Gastroesophageal sphincter (tissue), 4 donors: ENCODE measurements around the gene UBA3. TPM values are rescaled to one million over a fixed set of nuclear protein-coding genes. Genes with fewer than 3 reads are reported as not detected.
A peak's percentile ranks its signal among the peaks of the same experiment; 100 is the strongest.

ENCODE experiments used
- ATAC-seq: fragments of 150-250 bp; one replicate; pipeline ENCODE4 v1.9.1; 2016; ENCODE audit warnings: mild to moderate bottlenecking, moderate library complexity
- H3K27ac ChIP-seq, 4 donors: fragments of 200-600 bp; sonication (generic) in 3 of 4; 1 replicate in 3 of 4; 2 replicates in 1 of 4; pipeline ENCODE4 v1.5.1; 2016 to 2019
- H3K27me3 ChIP-seq: fragments of 200-600 bp; sonication (generic); one replicate; pipeline ENCODE4 v1.5.1; 2019
- H3K36me3 ChIP-seq, 2 donors: fragments of 200-600 bp; sonication (generic); one replicate each; pipeline ENCODE4 v1.5.1; 2019; ENCODE audit warnings: control low read depth in 1 of 2
- H3K4me1 ChIP-seq, 3 donors: fragments of 200-600 bp; sonication (generic); 1 replicate in 2 of 3; 2 replicates in 1 of 3; pipeline ENCODE4 v1.5.1; 2016 to 2019; ENCODE audit warnings: control low read depth in 2 of 3
- H3K4me3 ChIP-seq, 2 donors: fragments of 200-600 bp; sonication (generic); one replicate each; pipeline ENCODE4 v1.5.1; 2019; ENCODE audit warnings: mild to moderate bottlenecking in 1 of 2, moderate library complexity in 1 of 2
- H3K9me3 ChIP-seq, 3 donors: fragments of 200-600 bp; sonication (generic); one replicate each; pipeline ENCODE4 v1.5.1; 2017 to 2019; ENCODE audit warnings: control low read depth in 2 of 3
- CTCF ChIP-seq, 4 experiments: fragments of 200-600 bp in 2 of 4; fragments of 450-650 bp in 2 of 4; sonication (generic) in 1 of 4; IDR thresholded peaks; one replicate each; pipeline ENCODE4 v1.5.1; 2017 to 2019; ENCODE audit warnings: antibody characterized with exemption in 4 of 4, mild to moderate bottlenecking in 2 of 4, moderate library complexity in 2 of 4
- EP300 ChIP-seq: sonication (generic); formaldehyde crosslinking; IDR thresholded peaks from one replicate; pipeline ENCODE4 v1.6.1; 2017; ENCODE audit warnings: antibody characterized with exemption, mild to moderate bottlenecking
- POLR2A ChIP-seq, 2 donors: fragments of 450-650 bp; IDR thresholded peaks; one replicate each; pipeline ENCODE4 v1.6.1; 2017; ENCODE audit warnings: antibody characterized with exemption in 2 of 2, mild to moderate bottlenecking in 2 of 2, moderate library complexity in 1 of 2
- POLR2AphosphoS5 ChIP-seq: sonication (generic); formaldehyde crosslinking; IDR thresholded peaks from one replicate; pipeline ENCODE4 v1.6.1; 2017; ENCODE audit warnings: antibody characterized with exemption
- WGBS, 2 donors: methylation state at CpG; one replicate each; pipeline ENCODE4 v1.1.5; 2018; ENCODE audit warnings: low coverage in 1 of 2; 5-methylcytosine and 5-hydroxymethylcytosine counted together
- total RNA-seq, 4 donors: library from RNA; depleted of rRNA; stranded (reverse); fragments of >200 nt; gene quantifications; one replicate each; pipeline ENCODE4 v1.1.0, GENCODE V29; 2016

The UBA3 gene
- total RNA-seq, 4 donors from 2014 or later, result 49.8 to 67.6 (median 54.7) TPM

- no peak overlapping the region for H3K4me3 ChIP-seq
- H3K9me3 ChIP-seq, result no peaks in the 10 kb centered on the region
- TF ChIP-seq POLR2A (IDR thresholded peaks at IDR 0.05) (no peak), POLR2AphosphoS5 (no peak)
- H3K27me3 ChIP-seq, result no peaks in the 10 kb centered on the region
- no peak for ATAC-seq
- H3K27ac ChIP-seq, result peak overlapping the region in 1 of 4 donors; percentile 54
- H3K4me1 ChIP-seq, result peaks cover 7 to 48% (median 8%) of the 10 kb centered on the region in 3 donors
- peaks cover 3 to 45% of the 10 kb centered on the region in 2 donors for H3K36me3 ChIP-seq
- WGBS, 2 donors, result 55 to 69% methylated on average over 5 to 8 of the region's 8 CpGs
These were observed 24.4 kb upstream of the UBA3 start for GRCh38 chr3:69104586-69104985.

- ATAC-seq, result no peak
- Histone ChIP-seq H3K36me3 (peaks cover 3 to 45% of the 10 kb centered on the region in 2 donors), H3K27ac (no peak overlapping the region), H3K27me3 (no peaks in the 10 kb centered on the region), H3K4me1 (peaks cover 7 to 63% (median 8%) of the 10 kb centered on the region in 3 donors), H3K4me3 (no peak overlapping the region), H3K9me3 (no peaks in the 10 kb centered on the region)
- 73 to 83% methylated on average over 3 of the region's 3 CpGs for WGBS, 2 donors
- TF ChIP-seq EP300 (no peak), POLR2A (IDR thresholded peaks at IDR 0.05) (no peak), CTCF (IDR thresholded peaks at IDR 0.05) (no peak), POLR2AphosphoS5 (no peak)
These were observed 23.0 kb upstream of the UBA3 start for GRCh38 chr3:69103123-69103522.

DNA sequence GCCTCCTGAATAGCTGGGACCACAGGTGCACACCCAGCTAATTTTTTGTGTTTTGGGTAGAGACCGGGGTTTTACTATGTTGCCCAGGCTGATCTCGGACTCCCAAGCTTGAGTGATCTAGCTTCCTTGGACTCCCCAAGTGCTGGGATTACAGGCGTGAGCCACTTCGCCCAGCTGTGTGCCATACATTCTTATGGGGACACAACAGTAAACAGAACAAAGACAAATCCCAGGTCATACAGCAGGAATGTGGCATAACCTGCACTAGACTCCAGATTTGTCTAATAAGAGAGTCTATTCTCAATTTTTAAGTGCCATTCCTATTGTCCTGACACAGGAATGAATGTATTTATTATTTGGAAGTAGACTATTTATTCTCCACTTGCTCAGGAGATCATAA lies 22.2 kb upstream of the UBA3 start:
- TF ChIP-seq EP300 (no peak), POLR2A (IDR thresholded peaks at IDR 0.05) (no peak)
- Histone ChIP-seq H3K4me1 (peaks cover 7 to 70% (median 8%) of the 10 kb centered on the region in 3 donors), H3K36me3 (peaks cover 3 to 45% of the 10 kb centered on the region in 2 donors), H3K9me3 (no peaks in the 10 kb centered on the region), H3K27ac (no peak overlapping the region), H3K27me3 (no peaks in the 10 kb centered on the region), H3K4me3 (no peak overlapping the region)
- ATAC-seq, result no peak
- 94 to 100% methylated on average over 1 to 3 of the region's 4 CpGs for WGBS, 2 donors

DNA sequence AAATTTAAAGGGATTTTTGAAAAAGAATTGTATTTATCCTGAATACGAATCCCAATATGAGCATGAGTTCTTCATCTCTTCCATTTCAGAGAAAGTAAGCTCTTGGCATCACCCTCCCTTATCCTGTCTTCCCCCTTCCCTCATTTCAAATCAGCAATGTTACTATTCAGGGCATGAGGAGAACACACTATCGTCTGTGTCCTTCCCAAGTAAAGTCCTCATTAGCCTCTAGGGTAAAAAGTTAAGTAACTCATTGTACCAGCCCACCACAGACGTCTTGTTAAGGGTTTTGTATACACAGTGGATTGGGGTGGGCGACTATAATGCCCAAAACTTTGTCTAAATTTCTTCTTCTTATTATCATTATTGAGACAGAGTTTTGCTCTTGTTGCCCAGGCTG lies 19.4 kb upstream of the UBA3 start:
- Histone ChIP-seq H3K4me3 (no peak overlapping the region), H3K9me3 (no peaks in the 10 kb centered on the region), H3K36me3 (peaks cover 3 to 39% of the 10 kb centered on the region in 2 donors), H3K27me3 (no peaks in the 10 kb centered on the region), H3K27ac (peak overlapping the region in 1 of 4 donors; percentile 0), H3K4me1 (peaks cover 3 to 77% (median 5%) of the 10 kb centered on the region in 3 donors)
- TF ChIP-seq CTCF (IDR thresholded peaks at IDR 0.05) (no peak), POLR2A (IDR thresholded peaks at IDR 0.05) (no peak), EP300 (no peak), POLR2AphosphoS5 (no peak)
- 63 to 68% methylated on average over 3 to 4 of the region's 4 CpGs for WGBS, 2 donors
- ATAC-seq, result no peak

GRCh38 chr3:69097407-69098086 lies 17.4 kb upstream of the UBA3 start:
- H3K36me3 ChIP-seq, result peaks cover 3 to 19% of the 10 kb centered on the region in 2 donors
- H3K9me3 ChIP-seq, result no peaks in the 10 kb centered on the region
- 87 to 98% methylated on average over 5 to 9 of the region's 9 CpGs for WGBS, 2 donors
- H3K27me3 ChIP-seq, result no peaks in the 10 kb centered on the region
- H3K4me1 ChIP-seq, result peaks cover 9 to 88% (median 20%) of the 10 kb centered on the region in 3 donors
- peak overlapping the region in 2 of 4 donors; percentile 16 to 95 for H3K27ac ChIP-seq
- TF ChIP-seq POLR2AphosphoS5 (no peak), EP300 (no peak), POLR2A (IDR thresholded peaks at IDR 0.05) (no peak), CTCF (IDR thresholded peaks at IDR 0.05) (no peak)
- H3K4me3 ChIP-seq, result no peak overlapping the region
- no peak for ATAC-seq

DNA sequence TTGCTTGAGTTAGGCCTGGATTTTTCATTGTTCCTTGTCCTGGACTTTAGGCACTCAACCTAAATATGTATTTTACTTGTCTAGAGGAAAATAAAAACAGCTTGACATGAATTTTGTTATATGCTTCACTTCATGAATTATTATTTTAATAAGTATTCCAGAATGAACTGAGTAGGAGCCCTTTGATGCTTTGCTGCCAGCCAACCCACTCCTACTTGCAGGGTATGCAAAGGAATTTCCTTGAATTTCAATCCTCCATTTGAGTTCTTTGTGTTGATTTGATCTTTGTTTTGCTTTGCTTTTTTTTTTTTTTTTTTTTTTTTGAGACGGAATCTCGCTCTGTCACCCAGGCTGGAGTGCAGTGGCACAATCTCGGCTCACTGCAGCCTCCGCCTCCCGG lies 16.1 kb upstream of the UBA3 start:
- H3K27ac ChIP-seq, result peak overlapping the region in 3 of 4 donors; percentile 35 to 95 (median 90)
- no peaks in the 10 kb centered on the region for H3K9me3 ChIP-seq
- peaks cover 18 to 100% (median 30%) of the 10 kb centered on the region in 3 donors for H3K4me1 ChIP-seq
- no peaks in the 10 kb centered on the region for H3K27me3 ChIP-seq
- H3K36me3 ChIP-seq, result peaks cover 0 to 8% of the 10 kb centered on the region in 2 donors
- TF ChIP-seq EP300 (no peak), POLR2A (IDR thresholded peaks at IDR 0.05) (no peak)
- WGBS, 2 donors, result no CpG with 5 or more reads among the region's 5 CpGs
- no peak for ATAC-seq
- no peak overlapping the region for H3K4me3 ChIP-seq
